SK-MEL-5 (cell line): ENCODE measurements around the gene MAST4. TPM values are rescaled to one million over a fixed set of nuclear protein-coding genes. Genes with fewer than 3 reads are reported as not detected.

ENCODE experiments used
- DNase-seq: peaks from one replicate; pipeline ENCODE4 v3.0.0-alpha.2; 2016; ENCODE audit warnings: low read depth, low spot score
- in situ Hi-C: cut with HindIII; loops from 2 replicates; pipeline ENCODE4 v1.10.0; 2016; ENCODE audit warnings: low sequenced_read_pairs, high pct_unique_total_duplicates, low pct_unique_long_range_greater_than_20kb
- total RNA-seq: library from RNA; depleted of rRNA; stranded (reverse); fragments of >200 nt; shearing (Covaris generic); gene quantifications from 2 replicates; pipeline ENCODE4 v1.2.3, GENCODE V29; 2014

Gene MAST4
- total RNA-seq, 1 experiment from 2014 or later: 1.6 TPM

DNA sequence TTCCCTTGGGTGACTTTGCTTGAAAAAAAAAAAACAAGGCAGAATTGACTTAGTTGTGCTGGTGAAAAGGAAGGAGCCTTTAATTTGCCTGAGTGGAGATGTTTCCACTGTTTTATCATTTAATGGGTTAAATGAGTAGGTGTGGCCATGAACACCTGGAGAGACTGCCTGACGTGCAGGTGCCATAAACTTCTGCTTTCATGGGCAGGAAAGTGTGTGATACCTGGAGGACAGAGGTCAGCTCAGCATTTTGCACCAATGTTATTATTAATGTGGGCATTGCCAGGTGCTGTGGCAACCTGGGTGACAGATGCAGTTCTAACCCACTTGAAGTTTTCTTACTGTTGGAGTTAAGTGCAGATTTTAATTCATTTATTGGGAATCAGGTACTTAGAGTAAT lies 455.0 kb downstream of the MAST4 start:
- DNase-seq: no peak
- in situ Hi-C loops: no loop called here

GRCh38 chr5:67052034-67052433 lies 455.8 kb downstream of the MAST4 start:
- no peak for DNase-seq
- in situ Hi-C loops: no loop called here

DNA sequence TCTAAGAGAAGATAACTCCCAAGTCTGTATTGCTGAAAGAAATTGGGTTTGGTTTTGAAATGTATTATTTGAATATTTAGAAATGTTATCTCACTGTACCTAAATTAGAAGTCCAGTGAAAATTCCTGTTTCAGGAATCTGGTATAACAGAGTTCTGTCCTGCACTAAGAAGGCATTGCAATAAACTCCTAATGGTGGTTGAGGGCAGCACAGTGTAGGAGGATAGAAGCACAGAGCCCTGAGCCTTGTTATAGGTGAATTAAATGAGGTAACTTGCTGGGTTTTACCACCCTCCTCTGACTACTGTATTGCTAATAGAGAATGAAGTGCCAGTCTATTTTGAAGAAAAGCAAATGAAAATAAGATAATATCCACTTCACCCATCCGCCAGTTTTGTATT lies 457.0 kb downstream of the MAST4 start:
- in situ Hi-C loops: no loop called here
- no peak for DNase-seq

DNA sequence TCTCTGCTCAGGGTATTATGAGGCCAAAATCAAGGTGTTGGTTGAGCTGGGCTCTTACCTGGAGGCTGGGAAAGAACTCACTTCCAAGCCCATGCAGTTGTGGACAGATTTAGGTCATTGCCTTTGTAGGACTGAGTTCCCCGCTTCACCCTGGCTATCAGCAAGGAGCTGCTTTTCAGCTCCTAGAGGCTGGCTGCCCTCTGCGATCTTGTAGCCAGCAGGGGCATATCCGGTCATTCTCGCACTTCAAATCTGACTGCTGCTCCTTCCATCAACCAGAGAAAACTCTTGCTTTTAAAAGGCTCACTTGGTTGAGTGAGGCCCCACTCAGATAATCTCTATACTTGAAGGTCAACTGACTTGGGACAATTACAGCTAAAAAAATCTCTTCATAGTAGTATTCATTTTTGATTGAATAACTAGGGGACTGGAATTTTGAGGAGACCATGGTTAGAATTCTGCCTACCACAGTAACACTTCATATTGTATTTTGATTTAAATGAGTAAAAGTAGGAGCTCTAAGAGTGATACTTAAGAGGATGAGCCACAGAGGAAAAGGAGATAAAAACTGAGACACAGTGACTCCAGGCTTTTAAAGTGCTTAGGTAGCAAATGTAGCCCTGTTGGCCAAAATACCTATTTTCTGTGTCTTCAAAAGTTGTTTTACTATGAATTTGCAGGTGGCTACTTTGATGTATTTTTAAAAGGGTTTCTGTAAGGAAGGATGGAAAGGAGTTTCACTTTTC lies 463.0 kb downstream of the MAST4 start:
- in situ Hi-C loops: no loop called here

DNA sequence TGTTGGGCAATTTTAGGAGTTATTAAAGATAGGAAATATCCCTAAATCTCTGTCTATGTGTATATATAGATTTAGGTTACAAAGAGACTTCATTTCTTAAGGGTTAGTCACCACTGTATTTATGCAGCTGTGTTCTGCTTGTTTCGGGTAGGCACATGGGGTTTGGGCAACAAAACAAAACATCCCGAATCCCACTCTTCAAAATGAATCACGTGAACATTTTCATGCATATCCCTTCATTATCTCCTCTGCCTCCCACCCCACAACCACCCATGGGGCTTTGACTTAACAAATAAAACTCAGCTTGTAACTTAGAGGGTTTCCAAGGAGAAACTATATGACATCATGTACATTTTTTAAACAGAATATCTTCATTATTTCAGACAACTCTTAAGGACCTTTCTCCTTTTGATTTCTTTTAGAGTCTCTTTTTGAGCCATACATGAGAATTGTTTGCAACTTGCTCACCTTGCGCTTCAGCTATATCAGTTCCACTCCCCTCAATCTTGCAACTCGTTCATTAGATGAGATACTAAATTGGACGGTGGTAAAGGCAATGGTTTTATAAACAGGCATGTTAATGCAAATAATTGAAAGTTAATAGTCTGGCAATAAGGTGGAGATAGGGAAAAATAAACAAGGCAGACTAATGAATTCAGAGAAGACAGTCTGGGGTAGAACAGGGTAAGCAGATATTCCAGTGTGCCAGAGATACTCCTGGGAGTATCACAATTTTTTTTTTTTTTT lies 463.7 kb downstream of the MAST4 start:
- no peak for DNase-seq

More for the DNA sequence above, 463.0 kb downstream of the MAST4 start:
- no peak for DNase-seq

GRCh38 chr5:67061511-67061910 lies 465.3 kb downstream of the MAST4 start:
- no peak for DNase-seq
- in situ Hi-C loops: no loop called here

More for the DNA sequence above, 463.7 kb downstream of the MAST4 start:
- in situ Hi-C loops: no loop called here

DNA sequence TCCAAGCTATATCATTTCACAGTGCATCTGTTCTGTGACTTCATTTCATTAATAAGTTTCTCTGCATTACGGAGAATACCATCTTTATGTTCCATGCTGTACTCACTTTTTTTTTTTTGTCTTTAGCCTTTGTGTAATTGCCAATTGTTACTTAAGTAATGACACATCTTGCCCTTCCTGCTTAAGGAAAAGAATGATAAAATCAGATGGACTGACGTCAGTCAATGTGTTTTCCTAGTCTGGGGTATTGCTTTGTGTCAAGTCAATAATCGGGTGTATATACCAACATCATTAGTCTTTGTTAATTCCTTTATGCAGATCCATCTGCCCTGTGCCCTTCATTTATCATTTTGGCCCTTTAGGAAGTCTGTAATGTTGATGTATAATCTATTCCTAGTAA lies 466.9 kb downstream of the MAST4 start:
- DNase-seq: no peak
- in situ Hi-C loops: no loop called here

DNA sequence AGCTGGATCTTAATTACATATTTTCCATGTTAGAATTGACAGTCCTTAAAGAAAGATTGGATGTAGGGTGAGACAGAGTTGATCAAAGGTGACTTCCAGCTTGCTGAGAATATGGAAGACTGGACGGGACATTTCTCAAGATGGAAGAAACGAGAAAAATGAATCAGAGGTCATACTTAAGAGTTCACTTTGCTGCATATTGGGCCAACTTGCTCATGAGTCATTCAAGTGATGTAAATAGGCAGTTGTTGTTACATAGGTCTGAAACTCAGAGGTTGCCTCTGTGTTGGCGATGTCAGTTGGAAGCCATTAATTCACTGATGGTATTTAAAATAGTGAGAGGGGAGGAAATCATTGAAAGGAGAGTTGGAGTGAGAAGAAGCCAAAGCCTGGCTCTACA lies 467.6 kb downstream of the MAST4 start:
- DNase-seq: no peak
- in situ Hi-C loops: no loop called here

DNA sequence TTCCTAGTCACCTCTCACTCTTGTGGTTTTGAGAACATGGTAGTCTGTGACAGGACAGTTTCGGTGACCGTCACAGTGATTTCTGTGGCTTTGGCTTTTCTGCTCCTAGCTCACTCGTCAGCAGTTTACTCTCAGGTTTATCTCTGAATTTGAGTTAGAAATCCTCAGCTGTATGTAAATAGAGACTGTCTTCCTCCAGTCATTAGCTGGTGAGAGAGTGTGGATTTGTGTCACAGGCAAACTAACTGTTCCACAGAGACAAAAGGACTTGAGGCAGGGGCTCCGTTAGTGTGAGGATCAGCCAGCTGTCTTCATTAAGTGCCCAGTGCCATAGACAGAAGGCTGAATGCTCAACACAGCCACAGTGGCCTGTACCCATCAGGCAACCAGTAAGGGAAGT lies 469.0 kb downstream of the MAST4 start:
- peak; percentile 12 for DNase-seq
- in situ Hi-C loops: no loop called here

DNA sequence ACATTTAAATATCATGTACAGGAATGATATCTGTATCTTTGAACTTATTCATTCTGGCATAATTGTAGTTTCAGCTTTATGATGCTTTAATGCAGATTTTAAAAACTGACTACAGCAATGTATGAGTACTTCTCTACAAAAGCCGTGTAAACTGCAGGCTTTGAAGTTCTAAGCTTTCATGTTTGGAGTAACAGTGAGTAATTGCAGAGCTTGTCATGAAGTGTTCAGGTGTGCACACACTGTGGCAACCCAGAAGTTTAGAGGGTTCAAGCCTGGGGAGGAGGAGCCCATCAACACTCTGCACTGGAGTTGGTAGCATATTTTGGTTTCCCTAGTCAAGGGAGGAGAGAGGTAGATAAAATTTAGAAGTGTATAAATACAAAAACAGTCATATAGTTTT lies 469.5 kb downstream of the MAST4 start:
- DNase-seq: no peak
- in situ Hi-C loops: no loop called here

- in situ Hi-C loops: no loop called here
- DNase-seq: peak; percentile 98
Observed at GRCh38 chr5:67066815-67067214, 470.6 kb downstream of the MAST4 start.

- no peak for DNase-seq
- in situ Hi-C loops: no loop called here
Observed at GRCh38 chr5:67073045-67073680, 477.0 kb downstream of the MAST4 start.

- DNase-seq: no peak
- in situ Hi-C loops: no loop called here
Observed at GRCh38 chr5:67077296-67077695, 481.1 kb downstream of the MAST4 start.

GRCh38 chr5:67081261-67081660 lies 485.1 kb downstream of the MAST4 start:
- no peak for DNase-seq
- in situ Hi-C loops: no loop called here

GRCh38 chr5:67082941-67083340 lies 486.7 kb downstream of the MAST4 start:
- in situ Hi-C loops: no loop called here

GRCh38 chr5:67085616-67086015 lies 489.4 kb downstream of the MAST4 start:
- DNase-seq: no peak
- in situ Hi-C loops: no loop called here

More at GRCh38 chr5:67082941-67083340, 486.7 kb downstream of the MAST4 start:
- DNase-seq: no peak

GRCh38 chr5:67089200-67089725 lies 493.1 kb downstream of the MAST4 start:
- in situ Hi-C loops: no loop called here
- no peak for DNase-seq

DNA sequence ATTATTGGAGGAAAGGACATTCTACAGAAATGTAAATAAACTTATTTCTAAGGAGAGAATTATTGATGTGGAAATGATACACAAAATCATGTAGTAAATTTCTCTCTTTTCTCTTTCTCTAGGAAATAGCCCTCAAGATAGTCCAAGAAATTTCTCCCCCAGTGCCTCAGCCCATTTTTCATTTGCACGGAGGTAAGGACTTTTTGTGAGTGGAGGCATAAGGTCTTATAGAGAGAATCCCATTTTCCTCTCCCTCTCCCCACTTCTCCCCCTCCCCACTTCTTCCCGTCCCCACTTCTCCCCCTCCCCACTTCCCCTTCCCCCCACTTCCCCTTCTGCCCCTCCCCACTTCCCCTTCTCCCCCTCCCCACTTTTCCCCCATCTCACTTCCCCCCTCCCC lies 493.8 kb downstream of the MAST4 start:
- DNase-seq: no peak
- in situ Hi-C loops: no loop called here
